GM10266 (cell line): ENCODE measurements around the gene PHLPP1.
"Not testable (repeated sequence)": the region's sequence is repeated elsewhere in the genome, so short reads cannot be mapped to it uniquely, and the experiment has no call there.

Source experiments
- DNase-seq: peaks from one replicate; pipeline ENCODE4 v3.0.0; 2012; ENCODE audit errors: extremely low spot score
- TF ChIP-seq, protein P1 (sequence below): IDR thresholded peaks from 2 replicates; pipeline ENCODE4 v1.5.1; 2012; ENCODE audit warnings: mild to moderate bottlenecking, low read depth; ENCODE audit not compliant: control insufficient read depth, insufficient read depth; ENCODE audit errors: missing control alignments

The PHLPP1 gene

DNA sequence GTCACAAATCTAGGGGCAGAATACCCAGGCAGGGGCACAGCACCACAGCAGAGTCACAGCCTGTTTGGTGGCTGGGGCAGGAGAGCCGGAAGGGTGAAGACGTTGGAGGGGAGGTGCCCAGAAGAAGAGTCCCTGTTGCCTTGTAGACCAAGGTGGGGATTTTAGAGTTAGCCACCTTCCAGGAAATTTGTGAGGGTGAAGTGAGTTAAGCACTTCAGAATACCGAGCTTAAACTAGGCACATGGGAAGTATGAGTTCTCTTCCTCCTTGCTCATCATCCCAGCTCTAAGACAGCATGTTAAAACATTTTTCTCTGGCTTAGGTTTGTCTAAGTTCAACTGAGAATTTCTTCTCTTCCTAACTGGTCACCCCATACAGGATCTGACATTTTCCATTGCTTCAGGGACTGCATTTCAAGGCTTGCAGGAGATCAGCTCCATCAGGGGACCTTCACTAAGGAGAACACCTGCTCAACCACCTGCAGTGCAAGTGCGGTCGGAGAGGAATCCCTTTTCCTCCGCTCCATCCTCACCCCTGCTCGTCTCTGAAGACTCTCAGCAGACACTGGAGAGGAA lies 26.5 kb upstream of the PHLPP1 start:
- no peak for DNase-seq
- TF ChIP-seq, protein P1, sequence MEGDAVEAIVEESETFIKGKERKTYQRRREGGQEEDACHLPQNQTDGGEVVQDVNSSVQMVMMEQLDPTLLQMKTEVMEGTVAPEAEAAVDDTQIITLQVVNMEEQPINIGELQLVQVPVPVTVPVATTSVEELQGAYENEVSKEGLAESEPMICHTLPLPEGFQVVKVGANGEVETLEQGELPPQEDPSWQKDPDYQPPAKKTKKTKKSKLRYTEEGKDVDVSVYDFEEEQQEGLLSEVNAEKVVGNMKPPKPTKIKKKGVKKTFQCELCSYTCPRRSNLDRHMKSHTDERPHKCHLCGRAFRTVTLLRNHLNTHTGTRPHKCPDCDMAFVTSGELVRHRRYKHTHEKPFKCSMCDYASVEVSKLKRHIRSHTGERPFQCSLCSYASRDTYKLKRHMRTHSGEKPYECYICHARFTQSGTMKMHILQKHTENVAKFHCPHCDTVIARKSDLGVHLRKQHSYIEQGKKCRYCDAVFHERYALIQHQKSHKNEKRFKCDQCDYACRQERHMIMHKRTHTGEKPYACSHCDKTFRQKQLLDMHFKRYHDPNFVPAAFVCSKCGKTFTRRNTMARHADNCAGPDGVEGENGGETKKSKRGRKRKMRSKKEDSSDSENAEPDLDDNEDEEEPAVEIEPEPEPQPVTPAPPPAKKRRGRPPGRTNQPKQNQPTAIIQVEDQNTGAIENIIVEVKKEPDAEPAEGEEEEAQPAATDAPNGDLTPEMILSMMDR: no peak

DNA sequence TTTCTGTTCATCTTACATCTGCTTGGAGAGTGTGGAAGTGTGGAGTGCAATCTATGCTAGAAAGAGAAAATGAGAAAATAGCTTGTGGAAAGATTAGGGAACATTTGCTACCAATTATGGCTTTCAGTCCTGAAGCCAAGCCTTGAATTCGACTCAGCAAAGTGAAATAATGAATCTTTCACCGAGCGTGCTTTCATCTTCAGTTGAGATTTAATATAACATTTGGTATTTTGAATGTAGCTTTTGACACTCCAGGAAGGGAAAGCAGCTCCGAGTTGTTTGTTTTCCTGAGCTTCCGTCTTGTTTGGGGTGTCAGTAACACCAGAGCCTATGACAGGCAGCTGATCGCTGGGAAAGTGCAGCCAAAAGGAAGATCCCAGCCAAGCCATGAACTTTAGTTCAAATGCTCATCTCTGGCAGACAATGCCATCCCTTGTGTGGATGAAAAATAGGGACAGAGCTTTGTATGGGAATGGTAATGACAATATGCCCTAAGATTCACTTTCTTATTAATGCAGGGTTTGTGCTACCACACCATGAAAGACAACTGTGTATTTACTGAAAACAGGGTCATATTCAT lies 25.0 kb upstream of the PHLPP1 start:
- no peak for DNase-seq
- TF ChIP-seq, protein P1: no peak

DNA sequence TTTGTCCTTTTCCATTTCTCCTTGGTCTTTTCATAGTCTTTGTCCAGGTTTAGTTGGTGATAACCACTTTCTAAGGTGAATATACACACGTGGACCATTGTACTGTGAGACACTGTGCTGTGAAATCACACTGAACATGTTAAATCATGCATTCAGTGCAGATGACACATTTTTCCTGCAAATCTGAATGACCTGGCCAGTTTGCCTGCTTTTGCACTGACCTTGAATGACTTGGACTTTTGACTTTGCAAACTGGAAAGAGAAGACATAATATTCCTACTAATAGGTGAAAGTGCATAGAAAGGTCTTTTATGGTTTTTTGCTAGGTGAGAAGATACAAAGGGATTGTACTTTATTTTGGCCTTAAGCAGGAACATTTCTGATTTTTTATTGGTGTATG lies 21.7 kb upstream of the PHLPP1 start:
- TF ChIP-seq, protein P1: no peak
- no peak for DNase-seq

DNA sequence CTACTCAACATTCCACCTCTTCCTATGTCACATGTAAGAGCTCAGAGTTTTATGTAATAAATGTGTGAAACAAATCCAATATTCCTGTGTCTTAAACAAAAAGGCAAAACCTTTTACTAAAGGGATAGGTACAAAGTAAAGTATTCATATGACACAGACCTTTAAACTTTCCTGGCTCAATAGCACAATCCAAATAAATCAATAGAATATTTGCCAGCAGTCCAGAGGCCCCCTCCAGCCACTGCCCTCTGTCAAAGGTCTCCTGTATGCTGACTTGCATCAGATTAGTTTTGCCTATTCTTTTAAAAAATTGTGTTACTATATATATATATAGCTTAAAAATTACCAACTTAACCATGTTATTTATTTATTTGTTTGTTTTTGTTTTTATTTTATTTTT lies 17.7 kb upstream of the PHLPP1 start:
- no peak for DNase-seq
- TF ChIP-seq, protein P1: no peak

DNA sequence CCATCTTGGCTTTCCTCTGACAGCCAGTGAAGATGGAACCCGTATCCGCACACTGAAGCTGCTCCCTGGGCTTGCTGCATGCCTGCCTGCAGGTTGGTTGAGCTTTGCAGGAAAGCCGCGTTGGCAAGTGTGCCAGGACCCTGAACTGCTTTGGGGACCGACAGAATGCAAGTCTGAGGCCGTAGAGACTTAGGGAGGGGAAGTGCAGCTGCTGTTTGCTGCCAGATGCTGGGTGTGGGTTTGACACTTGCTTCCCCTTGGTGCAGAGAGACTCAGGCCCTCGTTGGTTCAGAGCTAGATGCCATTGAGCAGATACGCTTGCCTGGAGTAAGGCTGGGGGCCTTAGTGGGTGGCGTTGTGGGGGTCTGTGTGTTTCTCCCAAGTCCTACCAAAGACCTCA lies 13.1 kb upstream of the PHLPP1 start:
- peak; percentile 17 for DNase-seq
- TF ChIP-seq, protein P1: no peak

DNA sequence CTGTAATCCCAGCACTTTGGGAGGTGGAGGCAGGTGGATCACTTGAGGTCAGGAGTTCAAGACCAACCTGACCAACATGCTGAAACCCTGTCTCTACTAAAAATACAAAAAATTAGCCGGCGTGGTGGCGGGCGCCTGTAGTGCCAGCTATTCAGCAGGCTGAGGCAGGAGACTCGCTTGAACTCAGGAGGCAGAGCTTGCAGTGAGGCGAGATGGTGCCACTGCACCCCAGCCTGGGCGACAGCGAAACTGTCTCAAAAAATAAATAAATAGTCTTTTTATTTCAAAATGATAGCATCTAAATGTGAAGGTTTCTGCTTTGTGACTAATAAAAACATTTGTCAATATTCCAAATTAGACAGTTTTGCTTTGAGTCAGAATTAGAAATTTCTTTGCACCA lies 8.5 kb upstream of the PHLPP1 start:
- not testable (repeated sequence) for DNase-seq

DNA sequence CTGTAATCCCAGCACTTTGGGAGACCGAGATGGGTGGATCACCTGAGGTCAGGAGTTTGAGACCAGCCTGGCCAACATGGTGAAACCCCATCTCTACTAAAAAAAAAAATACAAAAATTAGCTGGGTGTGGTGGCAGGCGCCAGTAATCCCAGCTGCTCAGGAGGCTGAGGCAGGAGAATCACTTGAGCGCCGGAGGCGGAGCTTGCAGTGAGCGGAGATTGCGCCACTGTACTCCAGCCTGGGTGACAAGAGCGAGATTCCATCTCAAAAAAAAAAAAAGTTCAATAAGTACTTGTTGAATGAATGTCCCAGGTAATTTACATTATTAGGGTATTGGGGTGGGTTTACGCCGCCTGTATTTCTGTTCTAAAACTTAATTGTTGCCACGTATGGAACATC lies 5.4 kb upstream of the PHLPP1 start:
- DNase-seq: not testable (repeated sequence)

DNA sequence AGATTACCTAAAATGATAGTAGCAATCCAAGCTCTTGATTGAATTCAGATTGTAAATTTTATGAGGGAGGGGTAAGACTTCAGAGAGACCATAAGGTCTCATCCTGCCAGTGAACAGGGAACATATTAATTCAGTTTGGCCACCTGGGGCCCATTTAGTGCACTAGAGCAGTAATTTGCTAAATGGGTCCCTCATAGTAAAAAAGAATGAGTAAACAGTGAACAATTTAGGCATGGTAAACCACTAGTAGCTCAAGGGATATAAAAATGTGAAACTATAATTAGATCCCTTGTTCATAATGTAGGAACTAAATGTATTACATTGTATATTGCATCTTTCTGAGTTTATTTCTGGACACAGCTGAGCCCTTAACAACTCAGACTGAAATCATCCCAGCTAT lies 4.9 kb upstream of the PHLPP1 start:
- no peak for DNase-seq
- TF ChIP-seq, protein P1: no peak
